ENCODE results near the gene FMN2.

DNA sequence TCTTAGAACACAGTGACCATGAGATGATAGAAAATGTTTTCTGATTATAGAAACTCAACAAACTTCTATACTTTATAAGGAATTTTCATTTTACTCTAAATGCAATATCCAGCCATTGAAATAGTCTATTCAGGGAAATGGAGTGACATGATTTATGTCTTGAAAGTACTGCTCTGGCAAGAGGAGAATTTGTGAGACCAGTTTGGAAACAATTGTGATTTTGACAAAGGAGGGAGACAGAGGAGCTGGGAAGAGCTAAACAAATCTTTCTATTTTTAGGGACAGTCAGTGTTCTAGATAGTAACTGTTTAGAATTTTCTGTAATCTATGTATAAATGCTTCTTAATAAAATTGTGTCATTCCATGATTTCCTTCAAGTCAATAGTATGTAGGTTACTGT is 252.3 kb downstream of the FMN2 start:
- TF ChIP-seq CTCF (IDR thresholded peaks at IDR 0.05; ENCODE audit: insufficient read depth, low read length) (no peak), SPI1 (IDR thresholded peaks at IDR 0.05; ENCODE audit: borderline replicate concordance, low read depth) (no peak)
- TF ChIP-seq, protein P1, sequence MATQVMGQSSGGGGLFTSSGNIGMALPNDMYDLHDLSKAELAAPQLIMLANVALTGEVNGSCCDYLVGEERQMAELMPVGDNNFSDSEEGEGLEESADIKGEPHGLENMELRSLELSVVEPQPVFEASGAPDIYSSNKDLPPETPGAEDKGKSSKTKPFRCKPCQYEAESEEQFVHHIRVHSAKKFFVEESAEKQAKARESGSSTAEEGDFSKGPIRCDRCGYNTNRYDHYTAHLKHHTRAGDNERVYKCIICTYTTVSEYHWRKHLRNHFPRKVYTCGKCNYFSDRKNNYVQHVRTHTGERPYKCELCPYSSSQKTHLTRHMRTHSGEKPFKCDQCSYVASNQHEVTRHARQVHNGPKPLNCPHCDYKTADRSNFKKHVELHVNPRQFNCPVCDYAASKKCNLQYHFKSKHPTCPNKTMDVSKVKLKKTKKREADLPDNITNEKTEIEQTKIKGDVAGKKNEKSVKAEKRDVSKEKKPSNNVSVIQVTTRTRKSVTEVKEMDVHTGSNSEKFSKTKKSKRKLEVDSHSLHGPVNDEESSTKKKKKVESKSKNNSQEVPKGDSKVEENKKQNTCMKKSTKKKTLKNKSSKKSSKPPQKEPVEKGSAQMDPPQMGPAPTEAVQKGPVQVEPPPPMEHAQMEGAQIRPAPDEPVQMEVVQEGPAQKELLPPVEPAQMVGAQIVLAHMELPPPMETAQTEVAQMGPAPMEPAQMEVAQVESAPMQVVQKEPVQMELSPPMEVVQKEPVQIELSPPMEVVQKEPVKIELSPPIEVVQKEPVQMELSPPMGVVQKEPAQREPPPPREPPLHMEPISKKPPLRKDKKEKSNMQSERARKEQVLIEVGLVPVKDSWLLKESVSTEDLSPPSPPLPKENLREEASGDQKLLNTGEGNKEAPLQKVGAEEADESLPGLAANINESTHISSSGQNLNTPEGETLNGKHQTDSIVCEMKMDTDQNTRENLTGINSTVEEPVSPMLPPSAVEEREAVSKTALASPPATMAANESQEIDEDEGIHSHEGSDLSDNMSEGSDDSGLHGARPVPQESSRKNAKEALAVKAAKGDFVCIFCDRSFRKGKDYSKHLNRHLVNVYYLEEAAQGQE (IDR thresholded peaks at IDR 0.05; ENCODE audit: insufficient replicate concordance, low read depth): no peak
